ENCODE measurements around the gene PLCB2.

- no peak for TF ChIP-seq CTCF (IDR thresholded peaks at IDR 0.05)
- TF ChIP-seq EZH2 (IDR thresholded peaks at IDR 0.05) = no peak
- no peak for TF ChIP-seq EZH2phosphoT487 (IDR thresholded peaks at IDR 0.05)
Measured at GRCh38 chr15:40306908-40307307, 827 bp downstream of the PLCB2 start.

All from neural progenitor cell (in vitro differentiated cells).